Neutrophil (primary cell): ENCODE measurements around the gene SEC14L1.

Experiments used
- H3K27ac ChIP-seq: fragments of 200-600 bp; sonication (generic); 2 replicates; pipeline ENCODE4 v1.5.1; 2016; ENCODE audit warnings: mild to moderate bottlenecking, moderate library complexity
- H3K27me3 ChIP-seq: fragments of 200-600 bp; sonication (generic); 2 replicates; pipeline ENCODE4 v1.6.0; 2016; ENCODE audit warnings: mild to moderate bottlenecking
- H3K36me3 ChIP-seq: fragments of 200-600 bp; sonication (generic); 2 replicates; pipeline ENCODE4 v1.5.1; 2017
- H3K4me1 ChIP-seq, 2 experiments: fragments of 200-600 bp in 1 of 2; sonication (generic) in 1 of 2; 1 replicate in 1 of 2; 2 replicates in 1 of 2; pipeline versions ENCODE4 v1.5.1 to v1.6.1; 2013 to 2016; ENCODE audit warnings: low read depth in 1 of 2, low read length in 1 of 2, mild to moderate bottlenecking in 1 of 2, moderate library complexity in 1 of 2; ENCODE audit not compliant: control insufficient read depth in 1 of 2, insufficient read depth in 1 of 2
- H3K4me3 ChIP-seq, 2 experiments: fragments of 200-600 bp in 1 of 2; sonication (generic) in 1 of 2; 1 replicate in 1 of 2; 2 replicates in 1 of 2; pipeline ENCODE4 v1.5.1; 2013 to 2016; ENCODE audit warnings: low read depth in 1 of 2, low read length in 1 of 2, mild to moderate bottlenecking in 1 of 2, moderate library complexity in 1 of 2
- H3K9me3 ChIP-seq: fragments of 200-600 bp; sonication (generic); 2 replicates; pipeline ENCODE4 v1.5.1; 2016
- CTCF ChIP-seq: fragments of 200-600 bp; sonication (generic); IDR thresholded peaks from 2 replicates; pipeline ENCODE4 v1.5.1; 2016; ENCODE audit warnings: antibody characterized with exemption

SEC14L1 gene

GRCh38 chr17:77178563-77178962 lies 37.8 kb downstream of the SEC14L1 start:
- H3K36me3 ChIP-seq = peaks cover 54% of the 10 kb centered on the region
- H3K4me3 ChIP-seq = no peak overlapping the region
- H3K27ac ChIP-seq = no peak overlapping the region
- peaks cover 21 to 29% of the 10 kb centered on the region in 2 experiments for H3K4me1 ChIP-seq
- TF ChIP-seq CTCF = no peak
- H3K9me3 ChIP-seq = peaks cover 5% of the 10 kb centered on the region
- no peaks in the 10 kb centered on the region for H3K27me3 ChIP-seq

GRCh38 chr17:77180503-77181357 lies 40.0 kb downstream of the SEC14L1 start:
- Histone ChIP-seq H3K4me3 (no peak overlapping the region), H3K36me3 (peaks cover 48% of the 10 kb centered on the region), H3K9me3 (no peaks in the 10 kb centered on the region), H3K27ac (no peak overlapping the region), H3K27me3 (no peaks in the 10 kb centered on the region), H3K4me1 (peaks cover 38 to 50% of the 10 kb centered on the region in 2 experiments)
- TF ChIP-seq CTCF = no peak

GRCh38 chr17:77182205-77183172 lies 41.7 kb downstream of the SEC14L1 start:
- Histone ChIP-seq H3K9me3 (no peaks in the 10 kb centered on the region), H3K4me3 (peak overlapping the region in 1 of 2 experiments; percentile 40), H3K27ac (peak overlapping the region; percentile 80), H3K36me3 (peaks cover 59% of the 10 kb centered on the region), H3K27me3 (no peaks in the 10 kb centered on the region), H3K4me1 (peaks cover 38 to 65% of the 10 kb centered on the region in 2 experiments)
- TF ChIP-seq CTCF = no peak

DNA sequence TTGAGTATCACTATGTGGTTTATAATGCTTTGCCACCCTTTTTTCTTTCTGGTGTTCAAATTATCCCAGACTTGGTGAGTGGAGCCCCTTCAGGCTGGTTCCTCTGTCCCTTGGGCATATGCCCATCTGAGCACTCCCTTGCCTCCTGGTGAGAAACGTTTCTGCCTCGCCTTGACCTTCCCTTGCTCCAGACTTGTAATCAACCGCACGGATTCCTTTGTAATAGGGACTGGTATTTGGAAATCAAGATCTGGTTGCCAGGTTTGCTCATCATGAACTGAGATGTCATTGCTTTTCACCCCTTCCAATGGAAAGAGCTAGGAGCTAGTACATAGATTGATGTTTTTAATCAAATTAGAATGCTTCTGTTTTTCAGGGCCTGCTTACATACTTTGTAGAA lies 43.7 kb downstream of the SEC14L1 start:
- no peaks in the 10 kb centered on the region for H3K9me3 ChIP-seq
- no peak overlapping the region for H3K4me3 ChIP-seq
- H3K36me3 ChIP-seq = peaks cover 59% of the 10 kb centered on the region
- H3K27me3 ChIP-seq = no peaks in the 10 kb centered on the region
- TF ChIP-seq CTCF = no peak
- peaks cover 40 to 65% of the 10 kb centered on the region in 2 experiments for H3K4me1 ChIP-seq
- H3K27ac ChIP-seq = peak overlapping the region; percentile 23

- no peaks in the 10 kb centered on the region for H3K27me3 ChIP-seq
- peaks cover 40 to 65% of the 10 kb centered on the region in 2 experiments for H3K4me1 ChIP-seq
- no peak for TF ChIP-seq CTCF
These were observed 44.4 kb downstream of the SEC14L1 start for GRCh38 chr17:77185137-77185536.

More at GRCh38 chr17:77185137-77185536, 44.4 kb downstream of the SEC14L1 start:
- peaks cover 59% of the 10 kb centered on the region for H3K36me3 ChIP-seq
- no peak overlapping the region for H3K4me3 ChIP-seq
- H3K27ac ChIP-seq = peak overlapping the region; percentile 23
- no peaks in the 10 kb centered on the region for H3K9me3 ChIP-seq
